Epidermal melanocyte (primary cell): ENCODE data around the gene USP17L24.
"Not testable (repeated sequence)": the region's sequence is repeated elsewhere in the genome, so short reads cannot be mapped to it uniquely, and the experiment has no call there.

Experiments used
- DNase-seq: peaks from one replicate; pipeline ENCODE4 v3.0.0; 2011; ENCODE audit warnings: low spot score; ENCODE audit not compliant: insufficient read length

USP17L24 gene

GRCh38 chr4:9324865-9325264 lies at the start of gene USP17L24:
TSS of gene USP17L24 (plus strand) at chr4:9325165. CDS start at chr4:9325165, 0 bp downstream.
- DNase-seq: not testable (repeated sequence)

GRCh38 chr4:9324191-9324590 lies 774 bp upstream of the USP17L24 start:
- DNase-seq: not testable (repeated sequence)

GRCh38 chr4:9329611-9330010 lies 4.6 kb downstream of the USP17L24 start, which contains the start of gene USP17L25:
TSS of gene USP17L25 (plus strand) at chr4:9329911. CDS start at chr4:9329911, 0 bp downstream.
- not testable (repeated sequence) for DNase-seq

GRCh38 chr4:9334358-9334757 lies 9.4 kb downstream of the USP17L24 start, which contains the start of gene USP17L26:
TSS of gene USP17L26 (plus strand) at chr4:9334658. CDS start at chr4:9334658, 0 bp downstream.
- DNase-seq: not testable (repeated sequence)

GRCh38 chr4:9339103-9339502 lies 14.1 kb downstream of the USP17L24 start, which contains the start of gene USP17L5:
TSS of gene USP17L5 (plus strand) at chr4:9339403. CDS start at chr4:9339403, 0 bp downstream.
- DNase-seq: not testable (repeated sequence)

GRCh38 chr4:9343848-9344247 lies 18.9 kb downstream of the USP17L24 start, which contains the start of gene USP17L27:
TSS of gene USP17L27 (plus strand) at chr4:9344148. CDS start at chr4:9344148, 0 bp downstream.
- DNase-seq: not testable (repeated sequence)

- DNase-seq: not testable (repeated sequence)
Observed at GRCh38 chr4:9348593-9348992, 23.6 kb downstream of the USP17L24 start, which contains the start of gene USP17L28. TSS of gene USP17L28 (plus strand) at chr4:9348893. CDS start at chr4:9348893, 0 bp downstream.

GRCh38 chr4:9350866-9351265 lies 25.9 kb downstream of the USP17L24 start:
- DNase-seq: not testable (repeated sequence)

GRCh38 chr4:9353338-9353737 lies 28.4 kb downstream of the USP17L24 start, which contains the start of gene USP17L29:
TSS of gene USP17L29 (plus strand) at chr4:9353638. CDS start at chr4:9353638, 0 bp downstream.
- not testable (repeated sequence) for DNase-seq

- DNase-seq: not testable (repeated sequence)
Observed at GRCh38 chr4:9362829-9363228, 37.9 kb downstream of the USP17L24 start, which contains the start of gene USP17L30. TSS of gene USP17L30 (plus strand) at chr4:9363129. CDS start at chr4:9363129, 0 bp downstream.
